Activated CD4-positive, CD25-positive, alpha-beta regulatory T cell treated with anti-CD3 and anti-CD28 coated beads, Interleukin-2, amount 50 U/mL, for 24 hours (primary cell): ENCODE results near the gene COL16A1.
A peak's percentile ranks its signal among the peaks of the same experiment; 100 is the strongest.

Experiments
- ATAC-seq, 2 donors: fragments of 150-1000 bp; cut with Tn5 transposase; one replicate each; pipeline ENCODE4 v1.10.0; 2021; ENCODE audit warnings: mild to moderate bottlenecking in 1 of 2, moderate library complexity in 1 of 2

COL16A1 gene

DNA sequence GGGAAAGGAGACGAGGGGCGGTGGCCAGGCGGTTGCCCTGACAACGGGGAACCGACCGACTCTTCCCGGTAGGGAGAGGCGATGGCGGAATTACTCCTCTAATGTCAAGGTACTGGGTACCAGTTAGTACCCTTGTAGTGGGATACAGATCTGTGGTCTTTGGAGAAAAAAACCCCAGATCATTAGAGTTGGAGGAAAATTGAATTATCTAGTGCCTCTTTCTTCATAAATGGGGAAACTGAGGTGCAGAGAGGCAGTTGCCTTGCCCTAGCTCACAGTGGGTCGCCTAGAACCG lies 58.6 kb downstream of the COL16A1 start:
- ATAC-seq: no peak

- peak; percentile 91 to 92 for ATAC-seq
These were observed 59.1 kb downstream of the COL16A1 start, which contains the start of gene PEF1 for GRCh38 chr1:31644560-31645273. Gene PEF1 (minus strand): TSS chr1:31644876. CDS start chr1:31644864, 12 bp downstream.

GRCh38 chr1:31643976-31644559 lies 59.7 kb downstream of the COL16A1 start:
- ATAC-seq: peak; percentile 40 to 42

DNA sequence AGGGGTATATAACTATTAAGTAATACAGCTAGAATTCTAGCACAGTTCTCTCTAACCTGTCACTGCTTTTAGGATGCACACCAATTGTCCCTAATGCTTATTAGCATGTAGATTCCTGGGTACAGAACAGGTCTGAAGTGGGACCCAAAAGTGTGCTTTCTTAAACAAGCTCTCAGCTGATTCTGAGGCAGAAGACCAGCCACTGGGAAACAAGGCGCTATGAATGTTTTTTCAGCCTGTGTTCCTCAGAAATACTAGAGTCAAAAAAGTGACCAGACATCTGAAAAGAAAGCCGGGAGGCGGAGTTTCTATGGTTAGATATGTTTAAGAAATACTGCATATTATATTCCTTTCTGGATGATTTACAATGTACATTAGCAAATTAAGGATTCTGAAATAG lies 60.9 kb downstream of the COL16A1 start:
- no peak for ATAC-seq

DNA sequence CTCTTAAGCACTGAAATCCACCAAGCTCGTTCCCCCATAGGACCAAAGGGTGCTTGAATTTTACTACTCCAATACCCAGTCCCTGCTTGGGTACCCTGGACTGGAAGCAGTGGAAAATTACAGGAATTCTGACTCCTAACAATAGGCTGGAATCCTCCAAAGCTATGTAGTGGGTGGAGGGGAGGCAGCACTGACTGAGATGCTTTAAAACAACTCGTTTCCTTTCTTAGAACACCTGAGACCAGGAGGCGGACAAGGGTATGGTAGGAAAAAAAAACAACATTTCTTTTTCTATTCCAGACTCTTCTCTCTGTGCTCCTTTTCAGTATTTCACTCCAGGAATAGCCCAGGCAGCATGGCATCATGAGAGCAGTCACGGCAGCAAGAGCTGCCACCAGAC lies 61.5 kb downstream of the COL16A1 start:
- ATAC-seq: no peak

- ATAC-seq: no peak
These were observed 62.9 kb downstream of the COL16A1 start for GRCh38 chr1:31640964-31641363.

- ATAC-seq: no peak
These were observed 63.6 kb downstream of the COL16A1 start for GRCh38 chr1:31640179-31640578.

DNA sequence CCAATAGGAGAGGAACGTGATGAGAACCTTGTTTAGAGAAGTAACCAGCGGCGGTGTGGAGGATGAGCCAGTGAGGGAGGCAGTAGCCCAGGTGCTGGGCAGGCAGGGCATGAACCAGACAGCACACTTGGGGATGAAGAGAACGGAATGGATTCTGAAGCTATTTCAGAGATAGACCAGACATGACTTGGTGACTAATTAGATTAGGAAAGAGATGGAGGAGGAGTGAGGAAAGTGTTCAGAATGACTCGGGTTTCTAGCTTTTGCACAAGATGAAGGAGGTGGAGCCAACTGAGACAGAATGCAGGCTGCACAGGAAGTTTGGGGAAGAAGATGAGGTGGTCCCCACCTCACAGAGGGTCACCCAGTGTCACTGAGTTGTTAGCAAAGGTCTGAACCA lies 64.3 kb downstream of the COL16A1 start:
- no peak for ATAC-seq

GRCh38 chr1:31637915-31638673 lies 65.7 kb downstream of the COL16A1 start:
- ATAC-seq: no peak

DNA sequence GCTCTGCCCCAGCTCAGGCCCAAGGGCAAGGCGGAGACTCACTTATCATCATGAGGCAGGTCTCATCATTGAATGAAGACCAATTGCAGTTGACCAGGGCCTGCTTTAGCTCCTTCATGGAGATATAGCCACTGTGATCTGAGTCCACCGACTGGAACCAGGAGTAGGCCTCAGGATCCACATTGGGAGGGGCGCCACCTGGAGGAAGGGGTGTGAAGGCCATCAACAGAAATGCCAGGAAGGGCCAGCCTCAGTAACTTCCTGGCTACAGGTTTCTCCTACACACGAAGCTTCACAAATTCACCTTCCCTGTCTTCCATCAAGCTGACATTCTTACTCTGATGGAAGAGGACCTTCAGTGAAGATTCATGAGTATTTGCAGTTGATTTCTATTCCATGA lies 70.7 kb downstream of the COL16A1 start:
- ATAC-seq: no peak

DNA sequence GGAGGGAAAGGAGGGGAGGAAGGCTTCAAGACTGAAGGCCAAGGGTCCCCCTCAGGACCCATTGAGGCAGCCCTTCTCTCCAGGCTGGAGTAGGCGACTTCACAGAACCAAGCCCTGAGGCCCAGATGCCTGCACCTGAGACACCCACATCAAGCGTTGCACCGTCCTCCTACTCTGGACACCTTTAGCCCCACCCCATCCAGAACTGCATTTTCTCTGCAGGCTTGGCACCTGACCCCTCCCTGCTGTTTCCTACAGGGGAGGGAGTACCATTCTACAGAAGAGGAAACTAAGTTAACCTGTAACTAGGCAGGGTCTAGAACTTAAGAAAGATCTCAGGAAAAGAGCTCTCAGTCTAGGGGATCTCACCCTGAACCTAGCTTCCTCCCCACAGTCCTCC lies 71.2 kb downstream of the COL16A1 start:
- no peak for ATAC-seq

GRCh38 chr1:31628931-31629556 lies 74.8 kb downstream of the COL16A1 start:
- ATAC-seq: no peak

GRCh38 chr1:31627930-31628559 lies 75.8 kb downstream of the COL16A1 start:
- no peak for ATAC-seq

DNA sequence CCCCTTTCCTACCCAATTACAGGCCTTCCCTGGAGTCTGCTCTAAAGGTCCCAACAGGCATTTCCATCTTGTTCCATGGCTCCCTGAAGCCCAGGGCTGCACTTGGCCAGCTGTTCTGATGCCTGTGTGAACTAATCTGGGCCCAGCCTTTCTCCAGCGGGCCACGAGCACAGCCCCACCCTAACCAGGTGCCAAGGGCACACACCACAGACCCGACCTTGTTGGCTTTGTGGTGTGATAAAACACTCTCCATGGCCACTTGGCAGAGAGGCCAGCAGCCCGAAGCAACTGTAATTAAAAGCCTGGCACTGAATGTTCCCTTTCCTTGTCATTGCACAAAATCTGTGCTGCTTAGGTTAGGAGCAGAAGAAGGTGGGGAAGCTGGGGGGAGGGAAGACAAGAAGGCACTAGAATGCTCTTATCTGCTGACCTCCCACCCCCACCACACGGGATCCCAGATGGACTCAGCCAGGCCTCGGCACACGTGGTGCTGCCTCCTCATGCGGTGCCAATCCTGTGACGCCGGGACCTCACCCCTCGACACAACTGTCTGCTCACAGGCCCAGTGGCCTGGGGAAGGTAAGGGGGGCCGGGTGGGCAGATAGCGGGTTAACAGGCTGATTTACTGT lies 76.4 kb downstream of the COL16A1 start:
- no peak for ATAC-seq

DNA sequence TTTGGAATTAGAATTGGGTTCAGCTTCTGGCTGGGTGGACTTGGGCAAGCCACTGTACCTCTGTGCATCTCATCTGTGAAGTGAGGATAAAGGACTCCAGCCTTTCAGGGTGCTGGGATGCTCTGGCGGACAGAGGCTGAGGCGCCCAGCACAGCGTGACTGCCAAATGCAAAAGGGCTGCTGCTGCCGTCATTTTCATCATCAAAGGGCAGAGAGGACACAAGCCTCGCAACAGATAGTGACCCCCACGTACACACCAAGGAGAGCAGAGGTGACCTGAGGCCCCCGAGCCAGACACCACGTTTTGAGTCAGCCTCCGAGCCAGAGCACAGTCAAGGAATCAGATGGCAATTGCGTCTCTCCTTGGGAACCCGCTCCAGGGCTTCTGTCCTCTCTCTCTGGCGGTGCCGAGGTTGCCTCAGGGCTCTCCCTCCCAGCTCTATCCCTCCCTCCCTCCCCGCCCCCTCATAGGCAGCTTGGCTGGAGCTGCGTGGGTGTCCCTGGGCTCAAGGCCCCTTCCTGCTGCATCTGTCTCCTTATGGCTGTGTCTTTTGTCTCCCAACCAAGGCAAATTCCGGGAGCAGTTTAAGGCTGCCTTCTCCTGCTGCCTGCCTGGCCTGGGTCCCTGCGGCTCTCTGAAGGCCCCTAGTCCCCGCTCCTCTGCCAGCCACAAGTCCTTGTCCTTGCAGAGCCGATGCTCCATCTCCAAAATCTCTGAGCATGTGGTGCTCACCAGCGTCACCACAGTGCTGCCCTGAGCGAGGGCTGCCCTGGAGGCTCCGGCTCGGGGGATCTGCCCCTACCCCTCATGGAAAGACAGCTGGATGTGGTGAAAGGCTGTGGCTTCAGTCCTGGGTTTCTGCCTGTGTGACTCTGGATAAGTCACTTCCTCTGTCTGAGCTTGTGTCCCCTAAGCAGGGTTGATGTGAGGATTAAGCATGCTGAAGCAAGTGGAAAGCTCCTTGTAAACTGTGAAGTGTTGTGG lies 77.3 kb downstream of the COL16A1 start:
- no peak for ATAC-seq

GRCh38 chr1:31625561-31626222 lies 78.1 kb downstream of the COL16A1 start:
- no peak for ATAC-seq

- no peak for ATAC-seq
These were observed 78.9 kb downstream of the COL16A1 start for GRCh38 chr1:31624731-31625514.

- no peak for ATAC-seq
These were observed 79.5 kb downstream of the COL16A1 start for GRCh38 chr1:31624309-31624708.

DNA sequence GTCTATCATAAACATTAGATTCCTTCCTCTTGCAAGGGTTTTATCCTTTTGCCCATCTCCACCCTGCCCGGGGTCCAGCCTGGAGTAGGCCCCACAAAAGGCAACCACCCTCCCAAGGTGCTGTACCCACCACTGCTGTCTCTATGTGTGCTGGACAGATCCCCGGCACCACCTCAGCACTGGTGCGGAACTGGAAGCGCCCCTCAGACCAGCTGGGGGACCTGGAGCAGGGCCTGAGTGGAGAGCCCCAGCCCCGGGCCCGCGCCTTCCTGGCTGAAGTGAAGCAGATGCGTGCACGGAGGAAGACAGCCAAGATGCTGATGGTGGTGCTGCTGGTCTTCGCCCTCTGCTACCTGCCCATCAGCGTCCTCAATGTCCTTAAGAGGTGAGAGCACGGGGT lies 80.5 kb downstream of the COL16A1 start:
- ATAC-seq: no peak
